Measurements from ENCODE around the gene KIAA0513. TPM values are rescaled to one million over a fixed set of nuclear protein-coding genes. Genes with fewer than 3 reads are reported as not detected.

KIAA0513 gene
- total and polyA plus RNA-seq, 2 of the 13 experiments (the other 11 are each of a cell fraction or from before 2014, with no cell fraction given), result 1.8 TPM

DNA sequence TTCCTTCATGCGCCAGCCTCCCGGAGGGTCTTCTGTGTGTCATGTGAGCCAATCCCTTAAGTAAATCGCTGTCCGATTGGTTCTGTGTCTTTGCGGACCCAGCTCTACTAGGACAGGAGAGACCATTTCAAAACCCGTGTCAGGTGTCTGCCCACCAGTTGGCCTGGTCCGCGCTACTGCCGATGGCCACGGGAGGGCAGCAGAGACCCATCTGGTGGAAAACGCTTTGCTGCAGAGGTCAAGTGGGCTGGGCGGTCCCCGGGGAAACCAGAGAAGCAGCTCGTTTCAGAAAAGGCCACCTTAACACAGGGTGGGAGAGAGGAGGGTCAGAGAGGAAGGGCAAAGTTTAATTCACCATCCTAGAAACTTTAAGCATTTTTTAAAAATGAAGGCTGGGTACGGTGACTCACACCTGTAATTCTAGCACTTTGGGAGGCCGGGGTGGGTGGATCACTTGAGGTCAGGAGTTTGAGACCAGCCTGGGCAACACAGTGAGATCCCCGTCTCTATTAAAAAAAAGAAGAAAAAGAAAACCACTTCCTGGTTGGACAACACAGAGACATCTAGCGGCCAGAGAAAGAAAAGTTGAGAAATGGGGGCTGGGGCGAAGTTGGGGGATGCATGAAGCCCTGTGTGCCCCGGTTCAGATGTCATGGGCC, 87.4 kb downstream of the KIAA0513 start (continued):
- TF ChIP-seq HNF4G (IDR thresholded peaks at IDR 0.05; ENCODE audit: borderline replicate concordance, low read depth, low read length), result no peak
- TF ChIP-seq HNF4G (CRISPR knock-in tag; IDR thresholded peaks at IDR 0.05; ENCODE audit: borderline replicate concordance, low read depth), result peak; percentile 59; the same call in 1 of the 2 replicates
- TF ChIP-seq SOX5 (CRISPR knock-in tag; IDR thresholded peaks at IDR 0.05; ENCODE audit: borderline replicate concordance), result peak; percentile 56
- no peak for TF ChIP-seq CBX1 (IDR thresholded peaks at IDR 0.05; ENCODE audit: low read depth)
- TF ChIP-seq NR2F2 (IDR thresholded peaks at IDR 0.05; ENCODE audit: borderline replicate concordance, low read depth), result peak; percentile 66
- TF ChIP-seq KAT2B (IDR thresholded peaks at IDR 0.05; ENCODE audit: borderline replicate concordance, low read depth, low read length), result no peak
- no peak for TF ChIP-seq ZNF569 (CRISPR knock-in tag; IDR thresholded peaks at IDR 0.05; ENCODE audit: borderline replicate concordance)
- no peak for TF ChIP-seq ZKSCAN1 (IDR thresholded peaks at IDR 0.05; ENCODE audit: low read length)
- peak; percentile 100 for TF ChIP-seq STAG1 (CRISPR knock-in tag; IDR thresholded peaks at IDR 0.05)
- TF ChIP-seq RBAK (CRISPR knock-in tag; IDR thresholded peaks at IDR 0.05), result no peak
- peak; percentile 88 for TF ChIP-seq ZSCAN29 (CRISPR knock-in tag; conservative IDR thresholded peaks at IDR 0.05)
- no peak for TF ChIP-seq DPF2 (CRISPR knock-in tag; IDR thresholded peaks at IDR 0.05; ENCODE audit: borderline replicate concordance, low read depth)
- TF ChIP-seq ZNF766 (CRISPR knock-in tag; IDR thresholded peaks at IDR 0.05; ENCODE audit: borderline replicate concordance), result 0 out of 2 replicates have a peak, but pooled peaks have one; percentile 53
- 0 out of 2 replicates have a peak, but pooled peaks have one; percentile 31 for TF ChIP-seq ZNF251 (CRISPR knock-in tag; IDR thresholded peaks at IDR 0.05)
- peak; percentile 52; the same call in 1 of the 2 replicates for TF ChIP-seq HOXA3 (CRISPR knock-in tag; IDR thresholded peaks at IDR 0.05)
- TF ChIP-seq, protein P1, sequence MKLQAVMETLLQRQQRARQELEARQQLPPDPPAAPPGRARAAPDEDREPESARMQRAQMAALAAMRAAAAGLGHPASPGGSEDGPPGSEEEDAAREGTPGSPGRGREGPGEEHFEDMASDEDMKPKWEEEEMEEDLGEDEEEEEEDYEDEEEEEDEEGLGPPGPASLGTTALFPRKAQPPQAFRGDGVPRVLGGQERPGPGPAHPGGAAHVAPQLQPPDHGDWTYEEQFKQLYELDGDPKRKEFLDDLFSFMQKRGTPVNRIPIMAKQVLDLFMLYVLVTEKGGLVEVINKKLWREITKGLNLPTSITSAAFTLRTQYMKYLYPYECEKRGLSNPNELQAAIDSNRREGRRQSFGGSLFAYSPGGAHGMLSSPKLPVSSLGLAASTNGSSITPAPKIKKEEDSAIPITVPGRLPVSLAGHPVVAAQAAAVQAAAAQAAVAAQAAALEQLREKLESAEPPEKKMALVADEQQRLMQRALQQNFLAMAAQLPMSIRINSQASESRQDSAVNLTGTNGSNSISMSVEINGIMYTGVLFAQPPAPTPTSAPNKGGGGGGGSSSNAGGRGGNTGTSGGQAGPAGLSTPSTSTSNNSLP (IDR thresholded peaks at IDR 0.05; ENCODE audit: low read depth, low read length), result no peak
- TF ChIP-seq, protein P2, sequence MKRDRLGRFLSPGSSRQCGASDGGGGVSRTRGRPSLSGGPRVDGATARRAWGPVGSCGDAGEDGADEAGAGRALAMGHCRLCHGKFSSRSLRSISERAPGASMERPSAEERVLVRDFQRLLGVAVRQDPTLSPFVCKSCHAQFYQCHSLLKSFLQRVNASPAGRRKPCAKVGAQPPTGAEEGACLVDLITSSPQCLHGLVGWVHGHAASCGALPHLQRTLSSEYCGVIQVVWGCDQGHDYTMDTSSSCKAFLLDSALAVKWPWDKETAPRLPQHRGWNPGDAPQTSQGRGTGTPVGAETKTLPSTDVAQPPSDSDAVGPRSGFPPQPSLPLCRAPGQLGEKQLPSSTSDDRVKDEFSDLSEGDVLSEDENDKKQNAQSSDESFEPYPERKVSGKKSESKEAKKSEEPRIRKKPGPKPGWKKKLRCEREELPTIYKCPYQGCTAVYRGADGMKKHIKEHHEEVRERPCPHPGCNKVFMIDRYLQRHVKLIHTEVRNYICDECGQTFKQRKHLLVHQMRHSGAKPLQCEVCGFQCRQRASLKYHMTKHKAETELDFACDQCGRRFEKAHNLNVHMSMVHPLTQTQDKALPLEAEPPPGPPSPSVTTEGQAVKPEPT (CRISPR knock-in tag; IDR thresholded peaks at IDR 0.05; ENCODE audit: low read depth), result peak; percentile 97
- TF ChIP-seq, protein P3, sequence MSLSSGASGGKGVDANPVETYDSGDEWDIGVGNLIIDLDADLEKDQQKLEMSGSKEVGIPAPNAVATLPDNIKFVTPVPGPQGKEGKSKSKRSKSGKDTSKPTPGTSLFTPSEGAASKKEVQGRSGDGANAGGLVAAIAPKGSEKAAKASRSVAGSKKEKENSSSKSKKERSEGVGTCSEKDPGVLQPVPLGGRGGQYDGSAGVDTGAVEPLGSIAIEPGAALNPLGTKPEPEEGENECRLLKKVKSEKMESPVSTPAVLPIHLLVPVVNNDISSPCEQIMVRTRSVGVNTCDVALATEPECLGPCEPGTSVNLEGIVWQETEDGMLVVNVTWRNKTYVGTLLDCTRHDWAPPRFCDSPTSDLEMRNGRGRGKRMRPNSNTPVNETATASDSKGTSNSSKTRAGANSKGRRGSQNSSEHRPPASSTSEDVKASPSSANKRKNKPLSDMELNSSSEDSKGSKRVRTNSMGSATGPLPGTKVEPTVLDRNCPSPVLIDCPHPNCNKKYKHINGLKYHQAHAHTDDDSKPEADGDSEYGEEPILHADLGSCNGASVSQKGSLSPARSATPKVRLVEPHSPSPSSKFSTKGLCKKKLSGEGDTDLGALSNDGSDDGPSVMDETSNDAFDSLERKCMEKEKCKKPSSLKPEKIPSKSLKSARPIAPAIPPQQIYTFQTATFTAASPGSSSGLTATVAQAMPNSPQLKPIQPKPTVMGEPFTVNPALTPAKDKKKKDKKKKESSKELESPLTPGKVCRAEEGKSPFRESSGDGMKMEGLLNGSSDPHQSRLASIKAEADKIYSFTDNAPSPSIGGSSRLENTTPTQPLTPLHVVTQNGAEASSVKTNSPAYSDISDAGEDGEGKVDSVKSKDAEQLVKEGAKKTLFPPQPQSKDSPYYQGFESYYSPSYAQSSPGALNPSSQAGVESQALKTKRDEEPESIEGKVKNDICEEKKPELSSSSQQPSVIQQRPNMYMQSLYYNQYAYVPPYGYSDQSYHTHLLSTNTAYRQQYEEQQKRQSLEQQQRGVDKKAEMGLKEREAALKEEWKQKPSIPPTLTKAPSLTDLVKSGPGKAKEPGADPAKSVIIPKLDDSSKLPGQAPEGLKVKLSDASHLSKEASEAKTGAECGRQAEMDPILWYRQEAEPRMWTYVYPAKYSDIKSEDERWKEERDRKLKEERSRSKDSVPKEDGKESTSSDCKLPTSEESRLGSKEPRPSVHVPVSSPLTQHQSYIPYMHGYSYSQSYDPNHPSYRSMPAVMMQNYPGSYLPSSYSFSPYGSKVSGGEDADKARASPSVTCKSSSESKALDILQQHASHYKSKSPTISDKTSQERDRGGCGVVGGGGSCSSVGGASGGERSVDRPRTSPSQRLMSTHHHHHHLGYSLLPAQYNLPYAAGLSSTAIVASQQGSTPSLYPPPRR (CRISPR knock-in tag; IDR thresholded peaks at IDR 0.05; ENCODE audit: borderline replicate concordance), result peak; percentile 32; the same call in 1 of the 2 replicates
- TF ChIP-seq ZNF790 (CRISPR knock-in tag; IDR thresholded peaks at IDR 0.05; ENCODE audit: borderline replicate concordance), result no peak
- TF ChIP-seq, protein P4, sequence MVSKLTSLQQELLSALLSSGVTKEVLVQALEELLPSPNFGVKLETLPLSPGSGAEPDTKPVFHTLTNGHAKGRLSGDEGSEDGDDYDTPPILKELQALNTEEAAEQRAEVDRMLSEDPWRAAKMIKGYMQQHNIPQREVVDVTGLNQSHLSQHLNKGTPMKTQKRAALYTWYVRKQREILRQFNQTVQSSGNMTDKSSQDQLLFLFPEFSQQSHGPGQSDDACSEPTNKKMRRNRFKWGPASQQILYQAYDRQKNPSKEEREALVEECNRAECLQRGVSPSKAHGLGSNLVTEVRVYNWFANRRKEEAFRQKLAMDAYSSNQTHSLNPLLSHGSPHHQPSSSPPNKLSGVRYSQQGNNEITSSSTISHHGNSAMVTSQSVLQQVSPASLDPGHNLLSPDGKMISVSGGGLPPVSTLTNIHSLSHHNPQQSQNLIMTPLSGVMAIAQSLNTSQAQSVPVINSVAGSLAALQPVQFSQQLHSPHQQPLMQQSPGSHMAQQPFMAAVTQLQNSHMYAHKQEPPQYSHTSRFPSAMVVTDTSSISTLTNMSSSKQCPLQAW (CRISPR knock-in tag; IDR thresholded peaks at IDR 0.05), result peak; percentile 94

All from HepG2 (cell line).